Hematopoietic multipotent progenitor cell (in vitro differentiated cells): ENCODE measurements around the gene RASSF1. TPM values are rescaled to one million over a fixed set of nuclear protein-coding genes. Genes with fewer than 3 reads are reported as not detected.
A peak's percentile ranks its signal among the peaks of the same experiment; 100 is the strongest.
"Not testable (repeated sequence)": the region's sequence is repeated elsewhere in the genome, so short reads cannot be mapped to it uniquely, and the experiment has no call there.

ENCODE experiments used
- DNase-seq, 3 donors: peaks; one replicate each; pipeline ENCODE4 v3.0.0-alpha.2; 2011 to 2015; ENCODE audit warnings: low read depth in 2 of 3, low spot score in 2 of 3
- total RNA-seq: library from RNA; depleted of rRNA; stranded (reverse); fragments of >200 nt; gene quantifications from one replicate; pipeline ENCODE4 v1.2.3, GENCODE V29; 2012

The RASSF1 gene
- total RNA-seq, 1 donor, result 217 TPM

DNA sequence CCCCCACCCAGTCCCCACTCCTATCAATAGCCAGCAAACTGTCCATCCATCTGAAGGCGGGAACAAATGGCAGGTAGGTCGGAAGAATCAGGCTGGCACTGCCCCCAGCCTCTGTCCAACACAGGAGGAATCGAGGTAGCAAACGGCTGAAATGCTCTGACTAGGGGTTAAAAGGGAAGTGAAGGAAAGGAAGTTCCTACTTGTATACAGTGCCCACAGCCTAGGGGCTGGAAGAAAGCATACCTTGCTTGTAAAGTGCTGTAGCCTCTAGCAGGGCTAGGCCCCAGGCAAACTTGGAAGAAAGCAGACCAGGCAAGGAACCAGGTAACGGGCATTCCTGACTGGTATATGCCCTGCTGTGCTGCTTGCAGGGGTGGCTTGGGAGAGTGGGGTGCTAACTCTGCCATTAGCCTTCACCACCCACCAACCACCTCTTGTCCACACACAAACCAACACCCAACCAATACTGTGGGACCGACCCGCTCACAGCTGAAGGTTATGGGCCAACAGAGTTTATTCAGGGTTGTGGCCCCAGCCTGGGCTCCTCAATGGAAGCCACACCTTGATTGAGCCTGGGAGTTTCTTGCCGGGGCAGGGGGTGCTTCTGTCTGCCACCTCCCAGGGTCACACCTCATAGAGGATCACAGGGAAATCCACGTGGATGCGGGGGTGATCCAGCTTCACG lies 15.0 kb downstream of the RASSF1 start:
- no peak for DNase-seq

GRCh38 chr3:50325113-50325480 lies 15.5 kb downstream of the RASSF1 start:
- no peak for DNase-seq

DNA sequence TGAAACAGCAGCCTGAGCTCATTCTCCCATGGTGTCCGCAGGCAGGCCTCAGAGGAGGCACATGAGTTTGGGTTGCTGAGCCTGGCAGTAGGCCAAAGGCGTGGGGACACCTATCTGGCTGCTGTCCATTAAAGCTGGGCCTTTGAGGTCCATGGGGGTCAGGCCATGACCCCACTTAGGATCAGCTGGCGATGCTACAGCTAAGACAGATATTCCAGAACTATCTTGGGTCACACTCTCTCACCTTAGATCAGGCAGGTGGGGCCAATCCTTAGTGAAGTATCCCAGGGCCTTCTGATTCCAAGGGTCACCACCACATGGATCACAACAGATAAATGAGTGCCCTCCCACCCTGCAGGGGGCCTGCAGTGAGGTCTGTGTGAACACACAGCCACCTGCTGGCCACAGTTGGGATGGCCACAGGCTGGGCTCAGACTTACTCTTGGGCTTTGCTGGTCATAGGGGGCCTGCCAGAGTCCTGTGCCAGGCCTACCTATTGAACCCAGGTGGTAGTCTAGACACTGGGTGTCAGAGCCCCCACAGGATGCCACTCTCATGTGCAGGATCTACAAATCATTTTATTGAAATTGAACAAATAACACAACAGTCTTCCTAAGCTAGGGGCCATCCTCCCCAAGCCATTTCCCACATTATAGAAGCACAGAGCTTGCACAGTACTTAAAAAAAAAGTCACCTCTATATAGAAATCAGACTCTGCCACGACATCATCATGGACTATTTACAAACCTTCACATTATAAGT lies 16.1 kb downstream of the RASSF1 start:
- peak in 2 of 3 donors; percentile 75 to 78 for DNase-seq

DNA sequence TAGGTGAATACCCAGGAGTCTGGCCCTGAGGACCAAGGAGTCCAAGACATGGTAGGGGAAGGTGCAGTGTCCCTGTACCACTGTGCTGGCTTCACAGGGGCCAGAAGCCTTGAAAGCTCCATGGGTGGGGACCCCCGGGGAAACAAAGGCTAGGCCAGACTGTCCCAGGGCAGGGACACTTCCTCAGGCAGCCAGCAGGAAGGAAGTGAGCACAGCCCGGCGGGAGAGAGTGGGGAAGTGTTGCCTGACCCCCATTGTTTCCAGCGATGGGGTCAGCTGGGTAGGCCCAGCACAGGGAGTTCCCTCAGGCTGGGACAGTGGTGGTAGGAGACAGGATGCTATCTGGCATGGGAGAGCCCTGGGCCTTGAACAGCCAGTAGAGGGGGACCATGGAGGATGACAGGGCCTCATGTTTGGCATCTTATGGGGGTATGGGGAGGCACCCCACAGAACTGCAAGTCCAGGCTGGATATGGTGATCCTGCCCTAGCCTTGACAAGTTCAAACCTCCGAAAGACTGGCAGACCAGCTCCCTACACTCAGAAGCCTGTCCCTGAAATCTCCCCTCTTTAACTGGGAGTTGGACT lies 16.9 kb downstream of the RASSF1 start:
- DNase-seq, result no peak

- DNase-seq, result no peak
Measured at GRCh38 chr3:50323092-50323600, 17.5 kb downstream of the RASSF1 start.

- no peak for DNase-seq
Measured at GRCh38 chr3:50322386-50323091, 18.1 kb downstream of the RASSF1 start, which contains the start of gene HYAL2. HYAL2 (minus strand) TSS chr3:50322745; CDS start chr3:50320489, 2,256 bp downstream.

DNA sequence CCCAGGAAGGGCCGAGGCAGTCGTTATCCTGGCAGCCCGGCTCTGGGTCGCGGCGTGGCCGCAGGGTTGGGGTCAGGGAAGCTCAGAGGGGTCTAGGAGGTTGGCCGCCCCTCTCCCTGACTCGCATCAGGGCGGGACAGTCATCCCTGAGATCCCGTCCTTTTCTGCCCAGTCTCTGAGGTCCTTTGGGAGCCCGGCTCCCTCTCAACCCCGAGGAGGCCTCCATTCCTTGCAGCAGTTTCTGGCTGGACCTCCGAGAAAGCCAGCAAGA lies 18.6 kb downstream of the RASSF1 start:
- no peak for DNase-seq

- DNase-seq, result peak; percentile 62 to 92 (median 90)
Measured at GRCh38 chr3:50321336-50322114, 19.1 kb downstream of the RASSF1 start.

- peak in 2 of 3 donors; percentile 40 to 69 for DNase-seq
Measured at GRCh38 chr3:50320853-50321335, 19.7 kb downstream of the RASSF1 start.

DNA sequence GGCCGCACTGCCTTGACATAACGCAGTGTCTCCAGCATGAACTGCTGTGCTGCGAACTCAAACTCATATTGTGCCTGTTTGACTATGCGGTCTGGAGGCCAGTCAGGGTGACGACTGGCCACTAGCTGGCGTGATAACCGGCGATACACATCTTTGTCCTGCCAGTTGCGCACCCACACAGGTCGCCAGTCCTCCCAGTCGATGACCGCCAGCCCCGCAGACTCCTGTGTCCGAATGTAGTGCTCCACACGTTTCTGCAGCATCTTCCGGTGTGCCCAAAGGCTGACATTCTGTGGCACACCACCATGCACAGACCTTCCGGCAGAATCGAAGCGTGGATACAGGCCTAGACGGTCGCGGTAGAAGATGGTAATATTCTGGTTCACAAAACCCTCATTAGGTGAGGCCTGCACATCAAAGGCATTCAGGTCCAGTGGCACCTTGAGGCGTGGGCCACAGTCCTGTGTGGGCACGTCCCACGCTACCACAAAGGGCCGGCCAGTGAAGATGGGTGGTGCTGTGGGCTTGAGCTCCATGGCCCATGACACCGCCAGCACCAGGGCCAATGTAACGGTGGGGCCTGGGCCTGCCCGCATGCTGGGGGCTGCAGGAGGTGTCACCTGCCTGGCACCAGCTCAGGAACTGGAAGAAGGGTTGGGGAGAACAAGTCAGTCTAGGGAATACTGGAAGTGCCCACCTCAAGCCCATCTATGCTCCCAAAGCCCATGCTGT lies 20.6 kb downstream of the RASSF1 start:
- DNase-seq, result no peak

DNA sequence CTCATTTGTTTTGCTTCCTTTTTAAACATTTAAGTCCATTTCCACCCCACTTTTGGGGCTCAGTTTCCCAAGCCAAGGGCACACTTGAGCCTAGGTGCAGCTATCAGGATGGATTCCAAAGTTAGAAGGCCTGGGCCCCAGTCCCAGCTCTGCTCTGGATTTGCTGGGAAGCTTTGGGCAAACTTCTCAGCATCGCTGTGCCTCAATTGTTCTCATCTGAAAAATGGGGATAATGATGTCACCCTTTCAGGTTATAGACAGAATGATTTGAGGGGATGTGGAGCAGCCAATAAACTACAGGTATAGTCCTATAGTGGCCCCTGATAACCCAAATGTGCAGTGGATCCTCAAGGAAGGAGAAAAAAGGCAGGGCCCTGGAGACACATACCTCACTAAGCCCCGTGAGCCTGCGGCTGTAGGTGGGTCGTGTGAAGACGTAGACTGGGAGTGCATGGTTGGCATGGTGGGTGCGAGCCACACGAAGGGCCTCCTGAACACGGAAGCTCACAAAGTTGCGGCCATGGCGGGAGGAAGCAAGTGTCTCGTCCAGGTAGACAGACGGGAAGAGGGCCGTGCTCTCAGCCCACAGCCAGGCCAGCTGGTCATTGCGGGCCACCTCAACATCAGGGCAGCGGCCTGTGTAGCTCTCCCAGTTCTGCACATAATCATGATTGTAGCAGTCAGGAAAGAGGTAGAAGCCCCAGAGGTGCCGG lies 21.3 kb downstream of the RASSF1 start:
- no peak for DNase-seq

- peak in 1 of 3 donors; percentile 28 for DNase-seq
Measured at GRCh38 chr3:50318615-50319014, 22.0 kb downstream of the RASSF1 start.

- no peak for DNase-seq
Measured at GRCh38 chr3:50318163-50318562, 22.5 kb downstream of the RASSF1 start.

- DNase-seq, result no peak
Measured at GRCh38 chr3:50317300-50317699, 23.3 kb downstream of the RASSF1 start.

- no peak for DNase-seq
Measured at GRCh38 chr3:50316657-50317242, 23.9 kb downstream of the RASSF1 start.

- no peak for DNase-seq
Measured at GRCh38 chr3:50314816-50315215, 25.8 kb downstream of the RASSF1 start.

DNA sequence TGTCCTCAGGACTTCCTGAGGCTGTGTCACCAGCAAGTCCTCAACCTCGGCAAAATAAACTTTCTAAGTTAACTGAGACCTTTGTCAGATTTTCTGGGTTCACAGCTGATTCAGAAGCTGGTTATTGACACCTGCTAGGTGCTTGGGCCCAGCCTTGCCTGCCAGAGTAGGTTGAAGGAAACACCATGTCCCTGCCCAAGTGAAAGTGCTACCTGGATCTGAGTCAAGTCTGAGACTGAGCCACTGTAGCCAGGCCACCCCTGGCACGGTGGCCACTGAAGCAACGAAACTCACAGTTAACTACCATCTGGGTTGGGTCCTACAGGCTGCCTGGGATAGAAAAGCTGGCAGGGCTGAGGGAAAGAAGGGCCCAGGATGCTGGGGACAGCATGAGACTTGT lies 26.3 kb downstream of the RASSF1 start:
- DNase-seq, result no peak

DNA sequence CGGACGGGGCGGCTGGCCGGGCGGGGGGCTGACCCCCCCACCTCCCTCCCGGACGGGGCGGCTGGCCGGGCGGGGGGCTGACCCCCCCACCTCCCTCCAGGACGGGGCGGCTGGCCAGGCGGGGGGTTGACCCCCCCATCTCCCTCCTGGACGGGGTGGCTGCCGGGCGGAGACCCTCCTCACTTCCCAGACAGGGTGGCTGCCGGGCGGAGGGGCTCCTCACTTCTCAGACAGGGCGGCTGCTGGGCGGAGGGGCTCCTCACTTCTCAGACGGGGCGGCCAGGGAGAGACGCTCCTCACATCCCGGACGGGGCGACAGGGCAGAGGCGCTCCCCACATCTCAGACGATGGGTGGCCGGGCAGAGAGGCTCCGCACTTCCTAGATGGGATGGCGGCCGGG lies 28.6 kb downstream of the RASSF1 start:
- not testable (repeated sequence) for DNase-seq

DNA sequence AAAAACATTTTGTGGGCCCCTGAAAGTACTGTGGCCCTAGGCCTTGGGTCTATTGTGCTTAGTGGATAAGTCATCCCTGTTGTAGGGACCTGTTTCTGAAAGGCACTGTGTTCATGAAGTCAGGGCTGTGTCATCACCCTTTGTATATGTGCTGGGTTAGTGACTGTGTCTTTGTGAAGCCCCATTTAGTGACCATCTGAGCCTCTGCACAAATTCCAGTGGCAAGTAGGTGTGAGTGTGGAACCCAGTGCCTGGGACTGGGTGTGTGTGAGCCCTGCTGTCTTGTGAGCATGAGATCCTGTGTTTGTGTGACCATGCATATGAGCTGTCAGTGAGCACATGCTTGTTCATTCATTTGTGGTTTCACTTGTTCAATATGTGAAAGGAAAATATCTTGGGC lies 36.0 kb downstream of the RASSF1 start:
- no peak for DNase-seq
